Brain microvascular endothelial cell (primary cell): ENCODE results near the gene NSF.

Experiments
- DNase-seq: peaks from one replicate; pipeline ENCODE4 v3.0.0-alpha.2; 2020
- H3K27ac ChIP-seq: fragments of 250-450 bp; sonication (Bioruptor Pico); 2 replicates; pipeline ENCODE4 v1.5.1; 2020; ENCODE audit warnings: mild to moderate bottlenecking, moderate library complexity
- H3K27me3 ChIP-seq: fragments of 250-450 bp; sonication (Bioruptor Pico); replicated peaks from 2 replicates; pipeline ENCODE4 v1.5.1; 2020; ENCODE audit warnings: mild to moderate bottlenecking
- H3K36me3 ChIP-seq: fragments of 250-450 bp; sonication (Bioruptor Pico); replicated peaks from 2 replicates; pipeline ENCODE4 v1.5.1; 2020; ENCODE audit warnings: mild to moderate bottlenecking
- H3K4me3 ChIP-seq: 2 replicates; pipeline ENCODE4 v1.5.1; 2011; ENCODE audit warnings: low read depth, mild to moderate bottlenecking, control low read depth, low read length, moderate library complexity
- CTCF ChIP-seq: IDR thresholded peaks from 2 replicates; pipeline ENCODE4 v1.5.1; 2011; ENCODE audit warnings: low read depth, mild to moderate bottlenecking, moderate library complexity, low read length, control low read depth, inconsistent platforms; ENCODE audit errors: missing control alignments
- in situ Hi-C: cut with HindIII; loops from 2 replicates; pipeline ENCODE4 v1.10.0; 2017; ENCODE audit warnings: low sequenced_read_pairs, low pct_ligation_motif_present

NSF gene

GRCh38 chr17:46773221-46773605, 182.7 kb downstream of the NSF start:
- Histone ChIP-seq H3K4me3 (no peak overlapping the region), H3K36me3 (no peaks in the 10 kb centered on the region), H3K27me3 (peaks cover 2% of the 10 kb centered on the region), H3K27ac (no peak overlapping the region)
- no peak for TF ChIP-seq CTCF
- in situ Hi-C loops: no loop called here
- DNase-seq: no peak

GRCh38 chr17:46773676-46774075, 183.2 kb downstream of the NSF start:
- in situ Hi-C loops: no loop called here
- Histone ChIP-seq H3K4me3 (no peak overlapping the region), H3K27ac (no peak overlapping the region), H3K27me3 (peaks cover 2% of the 10 kb centered on the region), H3K36me3 (no peaks in the 10 kb centered on the region)
- DNase-seq: no peak
- TF ChIP-seq CTCF: no peak

- no peak for TF ChIP-seq CTCF
- H3K27me3 ChIP-seq: peaks cover 2% of the 10 kb centered on the region
- H3K27ac ChIP-seq: no peak overlapping the region
- in situ Hi-C loops: no loop called here
- H3K4me3 ChIP-seq: no peak overlapping the region
- DNase-seq: no peak
- H3K36me3 ChIP-seq: no peaks in the 10 kb centered on the region
Observed at GRCh38 chr17:46774108-46774737, 183.8 kb downstream of the NSF start.

GRCh38 chr17:46776298-46777005, 186.0 kb downstream of the NSF start:
- TF ChIP-seq CTCF: no peak
- Histone ChIP-seq H3K27ac (no peak overlapping the region), H3K4me3 (no peak overlapping the region), H3K36me3 (no peaks in the 10 kb centered on the region), H3K27me3 (peaks cover 2% of the 10 kb centered on the region)
- DNase-seq: no peak
- in situ Hi-C loops: no loop called here

- no peak for TF ChIP-seq CTCF
Observed at GRCh38 chr17:46777943-46778915, 187.8 kb downstream of the NSF start.

More at GRCh38 chr17:46777943-46778915, 187.8 kb downstream of the NSF start:
- in situ Hi-C loops: no loop called here
- Histone ChIP-seq H3K27me3 (peaks cover 2% of the 10 kb centered on the region), H3K36me3 (no peaks in the 10 kb centered on the region), H3K4me3 (no peak overlapping the region), H3K27ac (no peak overlapping the region)
- DNase-seq: no peak
